ENCODE results near the gene FNDC7.
"Not testable (repeated sequence)": the region's sequence is repeated elsewhere in the genome, so short reads cannot be mapped to it uniquely, and the experiment has no call there.

The FNDC7 gene

DNA sequence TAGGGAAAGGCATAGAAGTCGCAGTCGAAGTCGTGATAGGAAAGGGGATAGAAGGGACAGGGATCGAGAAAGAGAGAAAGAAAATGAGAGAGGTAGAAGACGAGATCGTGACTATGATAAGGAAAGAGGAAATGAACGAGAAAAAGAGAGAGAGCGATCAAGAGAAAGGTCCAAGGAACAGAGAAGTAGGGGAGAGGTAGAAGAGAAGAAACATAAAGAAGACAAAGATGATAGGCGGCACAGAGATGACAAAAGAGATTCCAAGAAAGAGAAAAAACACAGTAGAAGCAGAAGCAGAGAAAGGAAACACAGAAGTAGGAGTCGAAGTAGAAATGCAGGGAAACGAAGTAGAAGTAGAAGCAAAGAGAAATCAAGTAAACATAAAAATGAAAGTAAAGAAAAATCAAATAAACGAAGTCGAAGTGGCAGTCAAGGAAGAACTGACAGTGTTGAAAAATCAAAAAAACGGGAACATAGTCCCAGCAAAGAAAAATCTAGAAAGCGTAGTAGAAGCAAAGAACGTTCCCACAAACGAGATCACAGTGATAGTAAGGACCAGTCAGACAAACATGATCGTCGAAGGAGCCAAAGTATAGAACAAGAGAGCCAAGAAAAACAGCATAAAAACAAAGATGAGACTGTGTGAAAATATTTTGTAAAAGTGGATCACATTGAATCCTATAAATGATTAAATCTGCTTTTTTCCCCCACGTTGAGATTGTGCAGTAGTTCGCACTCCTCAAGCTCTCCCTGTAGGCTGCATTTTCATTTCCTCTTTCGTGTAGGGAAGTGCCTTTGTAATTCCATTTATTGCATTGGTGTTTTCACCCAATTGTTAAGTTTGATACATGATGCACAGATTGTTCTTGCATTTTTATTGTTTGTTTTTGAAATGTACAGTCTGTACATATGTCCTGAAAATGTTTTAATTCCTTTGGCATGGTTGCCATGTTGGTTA, 13.1 kb upstream of the FNDC7 start:
- DNase-seq: no peak

DNA sequence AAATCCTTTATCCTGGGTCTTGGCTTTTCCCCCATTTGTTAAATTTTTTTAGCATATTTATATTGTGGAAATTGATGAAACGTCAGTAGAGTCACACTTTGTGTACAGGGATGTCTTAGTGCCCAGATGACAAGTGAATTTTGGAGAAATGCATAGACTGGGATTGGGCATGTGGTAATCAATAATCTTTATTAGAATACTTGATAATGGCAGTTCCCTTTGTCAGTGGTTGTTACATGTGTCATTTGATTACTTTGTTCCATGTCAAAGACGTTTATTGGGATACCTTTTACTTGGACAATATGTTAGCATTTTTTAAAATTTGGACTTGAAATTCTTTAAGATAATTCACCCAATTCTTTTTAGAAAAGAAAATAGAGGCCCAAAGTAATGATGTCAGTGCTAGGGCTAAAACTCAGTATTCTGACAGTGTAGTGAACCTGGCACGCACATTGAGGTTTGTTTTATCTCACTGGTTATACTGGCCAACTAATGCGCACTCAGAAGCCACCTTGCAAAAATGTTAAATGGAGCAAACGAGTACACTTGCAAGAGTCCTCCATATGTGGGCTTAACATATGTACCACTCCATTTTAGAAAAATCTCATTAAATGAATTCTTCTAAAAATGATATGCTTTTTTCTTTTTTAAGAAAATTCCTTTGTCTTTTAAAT, 11.4 kb upstream of the FNDC7 start:
- no peak for DNase-seq

GRCh38 chr1:108702109-108702508, 10.6 kb upstream of the FNDC7 start:
- DNase-seq: not testable (repeated sequence)

DNA sequence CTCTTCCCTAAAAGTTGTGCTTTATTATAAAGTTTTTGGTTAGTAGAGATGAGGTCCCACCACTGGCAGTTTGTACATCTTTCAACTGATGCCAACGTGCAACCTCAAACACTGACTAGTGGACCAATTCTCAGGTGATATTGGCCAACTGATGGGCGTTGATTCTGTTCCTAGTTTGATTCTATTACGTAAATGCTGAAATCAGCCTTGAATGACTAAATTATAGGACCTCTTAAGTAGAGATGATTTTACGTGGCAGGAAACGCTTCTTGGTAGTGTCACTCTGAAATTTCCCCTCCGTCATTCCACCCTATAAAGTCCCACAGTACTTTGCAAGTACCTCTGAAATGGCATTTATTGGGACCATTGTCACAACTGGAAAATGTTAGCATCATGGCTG, 8.8 kb upstream of the FNDC7 start:
- no peak for DNase-seq

DNA sequence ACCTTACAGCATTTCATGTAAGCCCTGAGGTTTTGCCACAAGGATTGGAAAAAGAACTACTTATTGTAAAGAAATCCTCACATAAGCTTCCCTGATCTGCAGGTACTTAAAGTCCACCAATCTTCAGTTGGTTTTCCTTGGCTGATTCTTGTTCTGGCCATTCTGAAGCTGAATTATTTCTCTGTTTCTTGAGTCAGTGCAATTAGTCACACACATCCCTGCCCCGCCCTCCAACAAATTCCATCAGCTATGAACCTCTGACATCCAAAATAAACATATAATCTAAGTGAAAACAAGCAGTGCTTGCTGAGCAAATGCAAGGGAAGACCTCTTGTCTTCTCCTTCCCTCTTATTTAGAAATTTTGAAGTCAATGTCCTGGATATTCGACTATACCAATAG, 8.2 kb upstream of the FNDC7 start:
- no peak for DNase-seq

DNA sequence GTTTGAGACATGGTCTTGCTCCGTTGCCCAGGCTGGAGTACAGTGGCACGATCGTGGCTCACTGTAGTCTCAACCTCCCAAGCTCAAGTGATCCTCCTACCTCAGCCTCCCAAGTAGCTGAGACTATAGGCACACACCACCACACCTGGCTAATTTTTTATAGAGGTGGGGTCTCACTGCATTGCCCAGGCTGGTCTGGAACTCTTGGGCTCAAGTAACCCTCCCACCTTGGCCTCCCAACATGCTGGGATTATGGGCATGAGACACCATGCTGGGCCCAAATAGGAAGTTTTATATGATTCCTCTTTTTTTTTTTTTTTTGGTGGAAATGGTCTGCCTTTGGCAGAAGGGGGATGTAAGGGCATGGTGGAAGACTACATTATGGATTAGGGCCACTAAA, 6.1 kb upstream of the FNDC7 start:
- no peak for DNase-seq

- no peak for DNase-seq
Measured at GRCh38 chr1:108708691-108709660, 3.7 kb upstream of the FNDC7 start.

DNA sequence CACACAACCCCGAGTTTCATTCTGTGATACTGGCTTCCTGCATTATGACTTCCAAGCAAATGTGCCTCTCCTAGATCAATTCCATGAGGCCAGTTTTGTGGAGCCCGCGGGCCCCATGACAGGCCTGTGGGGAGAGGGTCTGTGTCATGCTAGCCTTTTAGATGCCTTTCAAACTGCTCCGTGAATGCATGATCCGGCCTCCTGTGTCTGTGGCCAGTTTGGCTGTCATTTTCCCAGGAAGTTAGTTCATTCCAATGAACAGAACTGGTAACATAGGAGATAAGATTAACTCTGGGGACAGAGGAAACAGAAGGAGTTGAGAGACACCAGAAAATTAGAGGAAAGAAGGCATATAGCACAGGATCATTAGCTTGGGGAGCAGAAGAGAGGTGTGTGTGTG, 3.2 kb downstream of the FNDC7 start:
- DNase-seq: no peak

DNA sequence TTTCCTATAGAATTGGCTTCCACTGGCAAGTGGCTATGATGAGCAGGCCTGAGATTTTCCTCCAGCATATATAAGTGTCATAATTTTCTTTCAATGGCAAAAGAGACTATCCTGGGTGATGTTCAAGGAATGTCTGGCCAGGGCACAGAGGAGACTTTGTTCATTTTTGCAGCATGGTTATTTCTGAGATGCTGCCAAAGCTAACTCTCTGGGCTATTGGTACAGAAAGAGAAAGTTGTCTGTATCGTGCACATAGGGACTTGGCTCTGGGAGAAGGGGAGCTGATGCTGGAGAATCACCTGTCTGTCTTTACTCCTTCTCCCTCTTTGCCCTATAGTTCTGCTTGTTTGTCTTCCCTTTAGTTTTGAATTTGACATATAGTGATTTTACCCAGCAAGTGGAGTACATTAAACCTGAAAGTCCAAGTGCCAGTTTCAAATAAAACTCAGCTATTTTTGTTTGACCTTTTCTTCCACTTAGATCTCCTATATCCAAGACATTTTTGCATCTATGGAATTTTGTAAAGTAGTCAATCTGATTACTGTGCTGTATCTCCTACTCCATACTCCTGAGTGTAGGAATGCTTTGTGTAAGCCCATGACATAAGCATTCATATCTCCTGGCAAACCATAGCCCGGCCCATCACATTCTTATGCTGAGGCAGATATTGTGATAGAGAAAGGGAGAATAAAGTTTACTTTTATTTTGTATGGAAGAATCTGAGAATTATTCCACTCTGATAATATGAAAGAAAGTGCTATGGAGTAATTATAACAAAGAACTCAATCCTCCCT, 3.9 kb downstream of the FNDC7 start:
- DNase-seq: no peak

- DNase-seq: no peak
Measured at GRCh38 chr1:108717774-108718316, 5.1 kb downstream of the FNDC7 start.

DNA sequence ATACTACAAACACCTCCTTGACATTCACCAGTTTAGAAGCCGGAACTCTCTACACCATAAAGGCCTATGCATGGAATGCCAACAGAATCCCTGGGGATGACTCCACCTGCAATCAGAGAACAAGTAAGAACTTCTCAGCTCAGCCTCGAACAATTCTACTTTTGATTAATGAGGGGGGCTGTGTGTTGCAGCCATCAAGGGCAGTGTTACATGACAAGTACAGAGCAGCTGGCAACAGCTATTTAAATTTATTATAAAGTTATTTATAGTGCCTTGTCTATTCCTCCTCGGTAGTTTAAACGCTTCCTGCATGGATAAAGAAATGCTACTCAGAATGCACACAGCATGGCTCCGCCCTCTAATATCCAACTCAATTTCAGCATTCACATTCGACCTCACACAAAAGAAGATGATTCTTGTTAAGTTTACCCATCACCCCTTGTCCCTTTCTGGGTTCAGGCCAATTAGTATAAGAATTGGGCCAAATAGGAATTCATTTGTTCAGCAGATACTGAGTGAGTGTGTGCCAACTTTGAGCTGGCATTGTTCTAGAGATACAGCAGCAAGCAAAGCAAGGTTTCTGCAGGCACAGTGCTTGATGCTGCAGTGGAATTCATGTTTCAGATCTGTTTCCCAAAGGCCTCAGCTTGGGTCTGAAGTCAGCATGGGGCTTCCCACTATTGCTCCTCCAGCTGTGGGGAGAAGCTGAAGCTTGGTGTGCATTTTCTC, 6.4 kb downstream of the FNDC7 start:
- no peak for DNase-seq

GRCh38 chr1:108719656-108720435, 7.1 kb downstream of the FNDC7 start:
- no peak for DNase-seq

DNA sequence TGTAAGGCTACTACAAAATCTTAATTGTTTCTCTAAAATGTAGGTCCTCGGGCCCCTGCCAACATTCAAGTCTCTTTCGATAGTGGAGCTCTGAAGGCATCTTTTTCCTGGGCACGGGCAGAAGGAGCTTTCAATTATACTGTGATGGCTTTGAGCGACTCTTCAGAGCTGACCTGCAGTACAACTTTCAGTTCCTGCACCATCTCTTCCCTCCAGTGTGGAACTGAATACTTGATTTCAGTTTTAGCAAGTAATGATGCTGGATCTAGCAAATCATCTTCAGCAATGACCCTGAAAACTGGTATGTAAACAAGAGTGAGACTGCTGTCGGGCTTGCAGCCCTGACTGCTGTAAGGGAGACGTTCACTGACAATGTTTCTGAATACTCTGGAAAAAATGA, 9.6 kb downstream of the FNDC7 start:
- DNase-seq: no peak

- no peak for DNase-seq
Measured at GRCh38 chr1:108725906-108726305, 13.2 kb downstream of the FNDC7 start.

GRCh38 chr1:108728327-108728923, 15.7 kb downstream of the FNDC7 start:
- DNase-seq: no peak

DNA sequence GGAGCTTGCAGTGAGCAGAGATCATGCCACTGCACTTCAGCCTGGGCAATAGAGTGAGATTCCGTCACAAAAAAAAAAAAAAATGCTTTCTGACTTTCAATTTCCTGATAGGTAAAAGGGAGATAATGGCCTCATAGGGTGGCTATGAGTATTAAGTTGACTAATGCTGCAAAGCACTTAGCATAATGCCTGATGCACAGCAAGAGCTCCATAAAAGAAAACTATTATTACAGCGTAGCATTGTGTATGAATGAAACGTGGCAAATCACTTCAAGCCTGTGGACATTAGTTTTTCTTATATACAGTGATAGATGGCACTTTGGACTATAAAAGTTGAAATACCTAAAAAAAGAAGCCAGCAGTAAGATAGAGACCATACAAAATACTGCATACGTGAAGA, 16.8 kb downstream of the FNDC7 start:
- no peak for DNase-seq

DNA sequence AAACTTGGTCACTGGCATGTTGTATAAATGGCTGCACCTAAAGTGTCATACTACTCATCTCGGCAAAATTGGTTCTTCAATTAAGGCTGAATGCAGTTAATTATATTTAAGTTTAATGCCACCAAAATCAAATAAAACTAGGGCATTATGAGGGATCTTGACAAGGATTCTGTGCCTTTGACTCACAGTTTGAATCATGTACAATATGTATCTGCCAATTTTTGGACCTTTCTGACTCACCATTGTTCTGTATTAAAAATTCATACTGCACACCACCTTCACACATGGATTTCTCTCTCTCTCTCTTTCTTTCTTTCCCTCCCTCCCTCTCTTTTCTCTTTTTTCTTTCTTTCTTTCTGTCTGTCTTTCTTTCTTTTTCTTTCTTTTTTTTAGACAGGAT, 19.7 kb downstream of the FNDC7 start:
- DNase-seq: no peak

DNA sequence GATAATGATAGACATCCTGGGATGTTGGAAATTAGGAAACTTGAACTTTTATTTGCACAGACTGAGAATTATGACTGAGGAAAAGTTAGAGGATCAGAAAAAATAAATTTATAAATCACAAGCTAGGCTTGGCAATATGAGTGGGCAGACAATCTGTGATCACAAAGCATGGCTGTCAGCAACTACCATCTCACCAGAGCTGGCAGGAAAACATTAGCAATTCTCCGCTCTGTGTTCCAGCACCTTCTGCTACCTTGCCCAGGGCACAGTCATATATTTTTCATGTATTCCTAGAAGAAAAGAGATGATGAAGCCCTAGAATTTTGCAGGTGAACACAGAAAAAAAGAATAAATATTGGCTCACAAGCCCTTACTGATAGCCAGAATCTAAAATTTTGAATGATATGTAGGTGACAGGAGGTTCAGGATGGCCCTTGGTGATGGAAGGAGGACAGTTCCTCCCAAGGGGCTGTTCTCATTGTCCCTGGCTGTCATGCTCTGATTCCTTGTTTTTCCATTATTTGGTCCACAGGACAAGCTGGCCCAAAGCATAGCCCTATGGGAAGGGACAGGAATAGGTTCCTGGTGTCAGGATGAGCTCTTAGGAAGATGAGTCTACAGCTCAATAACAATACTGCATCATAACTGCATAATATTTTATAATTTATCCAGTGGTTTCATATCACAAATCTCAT, 21.6 kb downstream of the FNDC7 start:
- DNase-seq: no peak

DNA sequence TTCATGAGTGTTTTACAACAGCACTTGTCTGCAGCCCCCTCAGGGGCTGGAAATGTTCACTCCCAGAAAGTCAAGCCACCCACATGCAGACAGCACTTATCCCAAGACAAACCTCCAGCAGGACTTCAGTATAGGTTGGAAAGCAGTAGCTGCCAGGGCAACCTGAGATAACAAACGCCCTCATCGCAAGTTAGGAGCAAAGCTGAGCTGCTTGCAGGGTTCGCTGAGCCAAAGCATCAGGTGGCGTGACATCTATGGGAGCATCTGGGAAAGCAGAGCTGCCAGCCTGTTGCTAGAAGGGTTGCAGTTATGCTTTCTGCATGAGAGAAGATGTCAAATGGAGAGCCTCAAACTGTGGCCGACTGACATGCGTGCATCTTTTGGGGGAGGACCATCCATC, 29.5 kb downstream of the FNDC7 start:
- DNase-seq: no peak

Data from cortex of kidney (tissue), 1 donor.